HepG2 (cell line): ENCODE results near the gene ALX3. TPM values are rescaled to one million over a fixed set of nuclear protein-coding genes. Genes with fewer than 3 reads are reported as not detected.

Source experiments
- ATAC-seq: fragments of 200-7000 bp; cut with Tn5 transposase; 3 replicates; pipeline ENCODE4 v1.9.1; 2020; ENCODE audit warnings: mild to moderate bottlenecking, moderate library complexity
- BruUV-seq: library from RNA; stranded (reverse); fragments of 400-500 nt; replicated peaks from 2 replicates; lab custom pipeline; 2021; lab: Mats Ljungman, UMichigan
- CTCF ChIA-PET: fragments of 300-600 bp; formaldehyde crosslinking; extraction: SDS; loops from one replicate; lab custom pipeline; 2021; ENCODE audit warnings: low total read pairs, inconsistent platforms, low intra/inter-chr PET ratio; lab: Yijun Ruan, JAX
- POLR2A ChIA-PET: fragments of 350-600 bp; sonication (Branson Sonifier 250); formaldehyde crosslinking; loops from one replicate; lab custom pipeline; 2020; ENCODE audit warnings: antibody characterized with exemption, inconsistent platforms; lab: Yijun Ruan, JAX
- DNase-seq: peaks from one replicate; pipeline ENCODE4 v3.0.0-alpha.2; 2015; ENCODE audit warnings: low spot score
- FAIRE-seq: peaks from 3 replicates; lab custom pipeline; 2011; peaks lifted over from hg19 to GRCh38; lab: Jason Lieb, UNC
- H2AFZ ChIP-seq: one replicate; pipeline ENCODE4 v1.6.1; 2011; ENCODE audit warnings: low read length, inconsistent platforms
- H3K27ac ChIP-seq: fragments of 300-600 bp; 3 replicates; pipeline ENCODE4 v1.8.0; 2011; ENCODE audit warnings: mixed run types, mild to moderate bottlenecking, mixed read lengths, low read length, inconsistent platforms; ENCODE audit not compliant: insufficient read depth; ENCODE audit errors: extremely low read length
- H3K27me3 ChIP-seq, 2 experiments: fragments of 200-600 bp in 1 of 2; 2 replicates in 1 of 2; 3 replicates in 1 of 2; pipeline versions ENCODE4 v1.6.0 to v1.8.0; 2011; ENCODE audit warnings: low read length in 2 of 2, mild to moderate bottlenecking in 2 of 2, moderate library complexity in 2 of 2, inconsistent platforms in 1 of 2; ENCODE audit not compliant: insufficient read depth in 2 of 2, control insufficient read depth in 1 of 2
- H3K36me3 ChIP-seq, 2 experiments: fragments of 200-600 bp in 1 of 2; replicated peaks in 1 of 2; 2 replicates in 1 of 2; 3 replicates in 1 of 2; pipeline versions ENCODE4 v1.5.1 to v1.8.0; 2011; ENCODE audit warnings: low read length in 2 of 2, inconsistent platforms in 1 of 2; ENCODE audit not compliant: insufficient read depth in 2 of 2, control insufficient read depth in 1 of 2
- H3K4me1 ChIP-seq: 2 replicates; pipeline ENCODE4 v1.5.1; 2012; ENCODE audit warnings: low read length, inconsistent platforms; ENCODE audit not compliant: insufficient read depth
- H3K4me2 ChIP-seq: 2 replicates; pipeline ENCODE4 v1.6.0; 2011; ENCODE audit warnings: low read depth, low read length, inconsistent platforms
- H3K4me3 ChIP-seq, 3 experiments: fragments of 200-600 bp in 1 of 3; sonication (generic), shearing (Covaris generic) in 1 of 3; replicated peaks in 1 of 3; 2 replicates each; pipeline ENCODE4 v1.5.1; 2011 to 2016; ENCODE audit warnings: low read length in 3 of 3, inconsistent platforms in 2 of 3, low read depth in 2 of 3, mild to moderate bottlenecking in 2 of 3, control low read depth in 1 of 3, mixed read lengths in 1 of 3; ENCODE audit not compliant: insufficient read depth in 1 of 3
- H3K79me2 ChIP-seq: one replicate; pipeline ENCODE4 v1.6.1; 2011; ENCODE audit warnings: low read length, inconsistent platforms; ENCODE audit not compliant: insufficient read depth
- H3K9ac ChIP-seq: 2 replicates; pipeline ENCODE4 v1.6.0; 2011; ENCODE audit warnings: mild to moderate bottlenecking, low read depth, low read length, inconsistent platforms; ENCODE audit not compliant: insufficient read depth
- H3K9me3 ChIP-seq: 2 replicates; pipeline ENCODE4 v1.5.1; 2012; ENCODE audit warnings: mild to moderate bottlenecking, low read length
- H4K20me1 ChIP-seq: 2 replicates; pipeline ENCODE4 v1.6.0; 2011; ENCODE audit warnings: inconsistent platforms, mild to moderate bottlenecking, low read length, moderate library complexity; ENCODE audit not compliant: insufficient read depth
- ATM ChIP-seq: fragments of 450-650 bp; IDR thresholded peaks from 2 replicates; pipeline ENCODE4 v1.7.1; 2017; ENCODE audit warnings: mild to moderate bottlenecking, borderline replicate concordance
- NCOA1 ChIP-seq: sonication (generic); formaldehyde crosslinking; IDR thresholded peaks from 2 replicates; pipeline ENCODE4 v1.9.0; 2021; ENCODE audit warnings: missing genetic modification reagents
- POLR2AphosphoS5 ChIP-seq: IDR thresholded peaks from 2 replicates; pipeline ENCODE4 v1.6.1; 2012; ENCODE audit warnings: low read depth, low read length
- RARG ChIP-seq: sonication (generic); formaldehyde crosslinking; IDR thresholded peaks from 2 replicates; pipeline ENCODE4 v1.4.0; 2020; ENCODE audit warnings: low read depth, mild to moderate bottlenecking, missing genetic modification reagents
- SMC3 ChIP-seq: IDR thresholded peaks from 2 replicates; pipeline ENCODE4 v1.6.1; 2011; ENCODE audit warnings: low read length, improper control_type of control experiment
- TCF12 ChIP-seq, 2 experiments: fragments of 450-650 bp in 1 of 2; sonication (generic) in 1 of 2; formaldehyde crosslinking in 1 of 2; IDR thresholded peaks; 2 replicates each; pipeline versions ENCODE4 v1.6.1 to v1.8.0; 2017 to 2022; ENCODE audit warnings: antibody characterized with exemption in 1 of 2, mild to moderate bottlenecking in 1 of 2, missing genetic modification reagents in 1 of 2, moderate library complexity in 1 of 2
- ZKSCAN5 ChIP-seq: sonication (generic); formaldehyde crosslinking; IDR thresholded peaks from 2 replicates; pipeline ENCODE4 v1.5.1; 2020; ENCODE audit warnings: mild to moderate bottlenecking, missing genetic modification reagents
- WGBS: methylation state at CpG from one replicate; pipeline ENCODE4 v1.1.6; 2017; ENCODE audit warnings: low lambda C conversion rate; 5-methylcytosine and 5-hydroxymethylcytosine counted together
- in situ Hi-C: cut with HindIII; loops from 2 replicates; pipeline ENCODE4 v1.10.0; 2017; ENCODE audit warnings: low pct_unique_long_range_greater_than_20kb; ENCODE audit not compliant: extremely low pct_ligation_motif_present
- intact Hi-C: fragments of 100-400 bp; cut with micrococcal nuclease; formaldehyde crosslinking; loops from one replicate; pipeline ENCODE4 v1.10.0; 2022; ENCODE audit not compliant: unreplicated experiment
- polyA plus RNA-seq, 8 experiments: library from polyadenylated mRNA; depleted of rRNA in 3 of 8; stranded (reverse) in 7 of 8; unstranded in 1 of 8; fragments of >200 nt; fragmentation: Illumina TruSeq in 4 of 8; extraction: Trizol in 4 of 8; gene quantifications; 2 replicates each; pipeline versions ENCODE4 v1.2.1 to v1.2.3, GENCODE V29; 2011 to 2016; ENCODE audit warnings: low read depth in 4 of 8, missing spikeins in 1 of 8, mixed read lengths in 1 of 8; ENCODE audit not compliant: insufficient read depth in 1 of 8
- total RNA-seq, 5 experiments: library from RNA; depleted of rRNA; stranded (reverse); fragments of >200 nt; fragmentation: Illumina TruSeq; extraction: Trizol; gene quantifications; 2 replicates each; pipeline ENCODE4 v1.2.3, GENCODE V29; 2016; ENCODE audit warnings: low read depth in 1 of 5
- TF ChIP-seq, protein P1 (sequence below): sonication (generic); formaldehyde crosslinking; IDR thresholded peaks from 2 replicates; pipeline ENCODE4 v1.5.0; 2020; ENCODE audit warnings: mild to moderate bottlenecking, missing genetic modification reagents
- TF ChIP-seq, protein P2 (sequence below): sonication (generic); formaldehyde crosslinking; IDR thresholded peaks from 2 replicates; pipeline ENCODE4 v1.9.0; 2021; ENCODE audit warnings: missing genetic modification reagents, borderline replicate concordance
- TF ChIP-seq, protein P3 (sequence below): sonication (generic); formaldehyde crosslinking; IDR thresholded peaks from 2 replicates; pipeline ENCODE4 v1.5.0; 2020; ENCODE audit warnings: mild to moderate bottlenecking, low read depth, missing genetic modification reagents, borderline replicate concordance

Gene ALX3
- total and polyA plus RNA-seq, 2 of the 13 experiments (the other 11 are each of a cell fraction or from before 2014, with no cell fraction given): not detected

DNA sequence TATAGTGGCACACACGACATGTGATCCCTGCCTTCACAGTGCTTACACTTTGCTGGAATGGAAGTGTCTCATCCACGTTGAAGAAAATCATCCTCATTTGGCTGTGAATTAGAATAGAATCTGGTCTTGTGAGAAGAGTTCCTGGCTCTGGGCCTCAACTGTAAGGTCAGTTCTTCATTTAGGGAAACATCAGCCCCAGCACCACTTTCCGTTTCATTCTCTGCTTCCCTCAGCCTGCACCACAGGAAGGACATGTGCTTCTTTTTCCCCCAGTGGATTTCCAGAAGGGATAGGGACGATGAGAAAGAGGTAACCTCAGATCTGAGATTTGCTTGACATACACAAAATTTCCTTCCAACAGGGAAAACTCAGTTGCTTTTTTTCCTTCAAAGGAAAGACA, 3.7 kb upstream of the ALX3 start (continued):
- TF ChIP-seq, protein P1, sequence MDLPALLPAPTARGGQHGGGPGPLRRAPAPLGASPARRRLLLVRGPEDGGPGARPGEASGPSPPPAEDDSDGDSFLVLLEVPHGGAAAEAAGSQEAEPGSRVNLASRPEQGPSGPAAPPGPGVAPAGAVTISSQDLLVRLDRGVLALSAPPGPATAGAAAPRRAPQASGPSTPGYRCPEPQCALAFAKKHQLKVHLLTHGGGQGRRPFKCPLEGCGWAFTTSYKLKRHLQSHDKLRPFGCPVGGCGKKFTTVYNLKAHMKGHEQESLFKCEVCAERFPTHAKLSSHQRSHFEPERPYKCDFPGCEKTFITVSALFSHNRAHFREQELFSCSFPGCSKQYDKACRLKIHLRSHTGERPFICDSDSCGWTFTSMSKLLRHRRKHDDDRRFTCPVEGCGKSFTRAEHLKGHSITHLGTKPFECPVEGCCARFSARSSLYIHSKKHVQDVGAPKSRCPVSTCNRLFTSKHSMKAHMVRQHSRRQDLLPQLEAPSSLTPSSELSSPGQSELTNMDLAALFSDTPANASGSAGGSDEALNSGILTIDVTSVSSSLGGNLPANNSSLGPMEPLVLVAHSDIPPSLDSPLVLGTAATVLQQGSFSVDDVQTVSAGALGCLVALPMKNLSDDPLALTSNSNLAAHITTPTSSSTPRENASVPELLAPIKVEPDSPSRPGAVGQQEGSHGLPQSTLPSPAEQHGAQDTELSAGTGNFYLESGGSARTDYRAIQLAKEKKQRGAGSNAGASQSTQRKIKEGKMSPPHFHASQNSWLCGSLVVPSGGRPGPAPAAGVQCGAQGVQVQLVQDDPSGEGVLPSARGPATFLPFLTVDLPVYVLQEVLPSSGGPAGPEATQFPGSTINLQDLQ (CRISPR knock-in tag): no peak
- TF ChIP-seq TCF12 (IDR thresholded peaks at IDR 0.05) (no peak), TCF12 (CRISPR knock-in tag; IDR thresholded peaks at IDR 0.05) (no peak)
- TF ChIP-seq, protein P2, sequence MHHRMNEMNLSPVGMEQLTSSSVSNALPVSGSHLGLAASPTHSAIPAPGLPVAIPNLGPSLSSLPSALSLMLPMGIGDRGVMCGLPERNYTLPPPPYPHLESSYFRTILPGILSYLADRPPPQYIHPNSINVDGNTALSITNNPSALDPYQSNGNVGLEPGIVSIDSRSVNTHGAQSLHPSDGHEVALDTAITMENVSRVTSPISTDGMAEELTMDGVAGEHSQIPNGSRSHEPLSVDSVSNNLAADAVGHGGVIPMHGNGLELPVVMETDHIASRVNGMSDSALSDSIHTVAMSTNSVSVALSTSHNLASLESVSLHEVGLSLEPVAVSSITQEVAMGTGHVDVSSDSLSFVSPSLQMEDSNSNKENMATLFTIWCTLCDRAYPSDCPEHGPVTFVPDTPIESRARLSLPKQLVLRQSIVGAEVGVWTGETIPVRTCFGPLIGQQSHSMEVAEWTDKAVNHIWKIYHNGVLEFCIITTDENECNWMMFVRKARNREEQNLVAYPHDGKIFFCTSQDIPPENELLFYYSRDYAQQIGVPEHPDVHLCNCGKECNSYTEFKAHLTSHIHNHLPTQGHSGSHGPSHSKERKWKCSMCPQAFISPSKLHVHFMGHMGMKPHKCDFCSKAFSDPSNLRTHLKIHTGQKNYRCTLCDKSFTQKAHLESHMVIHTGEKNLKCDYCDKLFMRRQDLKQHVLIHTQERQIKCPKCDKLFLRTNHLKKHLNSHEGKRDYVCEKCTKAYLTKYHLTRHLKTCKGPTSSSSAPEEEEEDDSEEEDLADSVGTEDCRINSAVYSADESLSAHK (CRISPR knock-in tag): no peak
- TF ChIP-seq, protein P3, sequence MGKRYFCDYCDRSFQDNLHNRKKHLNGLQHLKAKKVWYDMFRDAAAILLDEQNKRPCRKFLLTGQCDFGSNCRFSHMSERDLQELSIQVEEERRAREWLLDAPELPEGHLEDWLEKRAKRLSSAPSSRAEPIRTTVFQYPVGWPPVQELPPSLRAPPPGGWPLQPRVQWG: no peak

DNA sequence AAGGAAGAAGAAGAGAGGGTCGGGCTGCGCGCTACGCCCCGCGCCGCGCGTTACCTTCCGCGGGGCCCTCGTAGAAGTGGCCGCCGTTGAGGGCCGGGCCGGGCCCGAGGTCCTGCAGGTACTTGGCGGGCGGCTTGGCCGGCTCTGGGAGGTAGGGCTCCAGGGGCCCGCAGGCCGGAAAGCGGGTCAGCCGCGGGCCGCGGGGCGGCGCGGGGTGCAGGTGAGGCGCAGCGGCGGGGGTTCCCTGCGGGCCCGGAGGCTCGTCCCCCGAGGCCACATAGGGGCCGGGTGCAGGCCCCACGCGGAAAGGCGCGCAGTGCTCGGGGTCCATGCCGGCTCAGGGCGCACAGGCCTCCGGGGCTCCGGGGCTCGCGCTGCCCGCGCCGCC, 196 bp downstream of the ALX3 start:
- CTCF ChIA-PET: no interaction called here
- POLR2A ChIA-PET: no interaction called here
- no peaks in the 10 kb centered on the region for H4K20me1 ChIP-seq
- H3K27me3 ChIP-seq: peaks cover 5 to 28% of the 10 kb centered on the region in 2 experiments; a peak in 4 of 5 replicates
- WGBS: 94% methylated on average over 18 of the region's 52 CpGs
- no peak for ATAC-seq
- no peak overlapping the region for H3K9ac ChIP-seq
- no peak overlapping the region for H2AFZ ChIP-seq
- intact Hi-C loops: no loop called here
- TF ChIP-seq SMC3 (no peak), RARG (CRISPR knock-in tag) (no peak), NCOA1 (CRISPR knock-in tag) (no peak), ATM (no peak), POLR2AphosphoS5 (no peak), ZKSCAN5 (CRISPR knock-in tag) (no peak)
- no peak overlapping the region for H3K4me3 ChIP-seq
- DNase-seq: no peak
- H3K36me3 ChIP-seq: no peaks in the 10 kb centered on the region
- no peak overlapping the region for H3K27ac ChIP-seq
- BruUV-seq: no TSS peak
- no peak for FAIRE-seq
- in situ Hi-C loops: no loop called here
- H3K4me1 ChIP-seq: no peaks in the 10 kb centered on the region
- no peak overlapping the region for H3K4me2 ChIP-seq
- H3K79me2 ChIP-seq: no peaks in the 10 kb centered on the region
- no peaks in the 10 kb centered on the region for H3K9me3 ChIP-seq
